T follicular helper cell (primary cell): ENCODE results near the gene UBA52.
"Not testable (repeated sequence)": the region's sequence is repeated elsewhere in the genome, so short reads cannot be mapped to it uniquely, and the experiment has no call there.

Experiments used
- DNase-seq: peaks from one replicate; pipeline ENCODE4 v3.0.0-alpha.2; 2020; ENCODE audit warnings: low read depth
- total RNA-seq, 2 experiments: gene quantifications; one replicate each; lab custom pipeline; 2026; lab: John Stamatoyannopoulos, UW

The UBA52 gene
- 629 to 690 reads per million in 2 experiments for total RNA-seq

DNA sequence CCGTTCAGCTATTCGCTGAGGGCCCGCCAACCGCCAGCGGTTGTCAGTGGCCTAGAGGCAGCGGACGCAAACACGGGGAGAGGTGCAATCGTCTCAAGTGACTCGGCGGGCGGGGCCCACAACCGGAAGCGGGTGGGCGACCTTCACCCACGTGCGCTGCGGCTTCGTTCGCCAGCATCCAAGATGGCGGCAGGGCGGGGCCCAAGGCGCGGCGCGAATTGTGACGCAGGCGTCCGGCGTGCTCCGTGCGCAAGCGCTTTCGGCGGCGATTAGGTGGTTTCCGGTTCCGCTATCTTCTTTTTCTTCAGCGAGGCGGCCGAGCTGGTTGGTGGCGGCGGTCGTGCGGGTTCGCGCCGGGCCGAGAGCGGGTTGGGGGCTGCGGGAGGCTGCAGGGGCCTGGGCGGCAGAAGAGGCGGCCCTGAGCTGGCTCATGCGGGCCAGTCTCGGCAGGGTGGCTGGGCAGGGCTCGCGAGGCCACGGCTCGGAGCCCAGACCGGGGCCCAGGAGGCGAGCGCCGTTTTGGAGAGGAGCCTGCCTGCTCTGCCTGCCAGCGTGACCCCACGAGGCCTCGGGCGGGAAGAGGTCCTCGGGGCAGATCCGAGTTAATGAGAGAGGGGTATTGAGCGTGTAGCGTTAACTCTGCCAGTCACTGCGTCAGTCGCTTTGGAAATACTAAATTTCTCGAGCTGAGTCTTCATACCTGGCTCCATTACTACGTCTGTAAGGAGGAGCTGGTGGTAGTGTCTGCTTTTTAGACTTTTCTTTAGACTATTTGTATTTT lies at the start of gene UBA52:
Gene UBA52, plus strand, starts transcription at position 294 of the 781 bp plus-strand sequence. CDS start 1,444 bp downstream, outside the sequence.
- peak; percentile 98 for DNase-seq

DNA sequence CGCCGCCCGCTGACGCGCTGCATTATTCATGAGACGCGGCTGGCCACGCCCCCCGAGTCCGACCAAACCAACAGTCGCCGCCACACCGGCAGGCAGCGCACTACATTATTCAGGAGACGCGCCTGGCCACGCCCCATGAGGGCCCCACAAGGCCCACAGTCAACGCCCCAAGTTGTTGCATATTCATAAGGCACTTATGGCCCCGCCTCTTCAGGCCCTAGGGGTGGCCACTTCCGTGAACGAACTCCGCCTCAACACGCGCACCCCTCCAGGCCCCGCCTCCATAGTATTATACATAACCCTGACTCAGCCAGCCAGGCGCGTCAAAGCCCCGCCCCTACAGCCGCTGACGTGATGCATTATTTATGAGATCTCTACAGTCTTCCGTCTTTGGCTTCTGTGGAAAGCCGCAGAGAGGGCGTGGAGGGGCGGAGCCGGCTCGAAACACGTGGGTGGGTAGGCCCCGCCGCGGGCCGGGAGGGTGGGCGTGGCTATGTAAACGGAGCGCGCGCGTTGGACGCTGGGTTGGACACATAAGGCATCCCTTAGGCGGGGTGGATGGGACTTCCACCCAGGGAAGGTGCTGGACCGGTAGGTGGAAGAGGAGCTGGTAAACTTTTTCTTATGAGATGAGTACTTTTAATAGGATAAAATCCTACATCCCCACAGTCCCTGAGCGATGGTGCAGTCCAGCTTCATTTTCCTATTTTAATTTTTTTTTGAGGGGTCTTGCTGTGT lies 49.4 kb upstream of the UBA52 start:
- DNase-seq, result peak; percentile 100

DNA sequence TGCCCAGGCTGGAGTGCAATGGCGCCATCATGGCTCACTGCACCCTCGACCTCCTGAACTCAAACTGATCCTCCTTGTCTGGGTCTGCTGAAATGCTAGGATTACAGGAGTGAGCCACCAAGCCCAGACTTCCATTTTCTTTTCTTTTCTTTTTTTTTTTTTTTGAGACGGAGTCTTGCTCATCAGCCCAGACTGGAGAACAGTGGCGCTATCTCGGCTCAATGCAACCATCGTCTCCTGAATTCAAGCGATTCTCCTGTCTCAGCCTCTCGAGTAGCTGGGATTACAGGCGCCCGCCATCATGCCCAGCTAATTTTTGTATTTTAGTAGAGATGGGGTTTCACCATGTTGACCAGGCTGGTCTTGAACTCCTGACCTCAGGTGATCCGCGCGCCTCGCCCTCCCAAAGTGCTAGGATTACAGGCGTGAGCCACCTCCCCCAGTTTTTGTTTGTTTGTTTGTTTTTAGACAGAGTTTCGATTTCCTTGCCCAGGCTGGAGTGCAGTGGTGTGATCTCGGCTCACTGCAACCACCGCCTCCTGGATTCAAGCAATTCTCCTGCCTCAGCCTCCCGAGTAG lies 48.7 kb upstream of the UBA52 start:
- DNase-seq, result not testable (repeated sequence)

- no peak for DNase-seq
Observed at GRCh38 chr19:18523841-18524240, 47.8 kb upstream of the UBA52 start.

DNA sequence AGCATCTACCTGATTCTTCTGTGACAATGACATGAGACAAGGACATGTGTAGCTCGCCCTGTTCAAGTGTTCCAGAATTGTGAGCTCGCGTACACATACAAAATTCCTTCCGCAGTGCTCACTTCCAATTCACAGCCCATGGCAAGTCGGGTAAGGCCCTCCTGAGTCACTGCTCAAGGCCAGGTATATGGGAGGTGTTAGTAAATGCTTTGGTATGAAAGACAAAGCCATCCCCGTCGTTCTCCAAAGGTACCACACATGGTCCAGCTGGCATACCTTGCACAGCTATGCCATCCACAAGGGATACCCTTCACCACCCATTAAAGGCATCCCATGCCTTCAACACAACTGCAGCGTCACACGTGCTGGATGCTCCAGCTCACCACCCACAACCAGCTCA lies 45.3 kb upstream of the UBA52 start:
- DNase-seq, result no peak

GRCh38 chr19:18529782-18530181 lies 41.9 kb upstream of the UBA52 start:
- DNase-seq, result no peak

DNA sequence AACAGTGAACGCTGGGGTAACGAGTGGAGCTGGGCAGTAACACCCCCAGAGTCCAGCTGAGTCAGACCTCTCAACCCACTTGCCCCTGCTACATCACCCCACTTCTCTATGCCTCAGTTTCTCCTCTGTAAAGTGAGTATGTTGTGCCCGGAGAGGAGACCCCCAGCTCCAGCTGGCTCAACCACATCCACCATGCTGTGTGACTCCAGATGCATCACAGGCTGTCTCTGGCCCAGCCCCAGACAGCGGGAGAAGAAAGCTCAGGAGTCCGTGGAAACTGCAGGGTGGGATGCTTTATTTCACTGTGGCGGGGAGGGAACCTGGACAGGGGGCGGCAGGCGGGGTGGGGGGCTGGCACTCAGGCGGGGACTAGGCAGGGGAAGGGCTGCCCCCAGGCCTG lies 40.2 kb upstream of the UBA52 start:
- DNase-seq, result no peak

- no peak for DNase-seq
Observed at GRCh38 chr19:18532168-18532890, 39.3 kb upstream of the UBA52 start.

GRCh38 chr19:18533058-18533457 lies 38.6 kb upstream of the UBA52 start:
- DNase-seq, result no peak

DNA sequence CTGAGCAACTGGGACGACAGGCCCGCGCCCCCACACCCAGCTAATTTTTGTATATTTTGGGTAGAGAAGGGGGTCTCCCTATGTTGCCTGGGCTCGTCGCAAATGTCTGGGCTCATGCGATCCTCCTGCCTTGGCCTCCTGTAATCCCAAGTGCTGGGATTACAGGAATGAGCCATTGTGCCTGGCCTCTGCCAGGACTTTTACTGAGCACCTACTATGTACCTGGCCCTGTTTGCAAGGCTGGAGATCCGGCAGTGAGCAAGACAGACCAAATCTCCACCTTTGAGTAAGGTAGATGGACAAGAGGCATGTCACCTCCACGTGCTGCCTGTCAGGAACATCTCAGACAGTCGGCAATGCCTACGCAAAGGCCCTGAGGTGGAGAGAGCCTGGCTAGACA lies 35.2 kb upstream of the UBA52 start:
- no peak for DNase-seq

DNA sequence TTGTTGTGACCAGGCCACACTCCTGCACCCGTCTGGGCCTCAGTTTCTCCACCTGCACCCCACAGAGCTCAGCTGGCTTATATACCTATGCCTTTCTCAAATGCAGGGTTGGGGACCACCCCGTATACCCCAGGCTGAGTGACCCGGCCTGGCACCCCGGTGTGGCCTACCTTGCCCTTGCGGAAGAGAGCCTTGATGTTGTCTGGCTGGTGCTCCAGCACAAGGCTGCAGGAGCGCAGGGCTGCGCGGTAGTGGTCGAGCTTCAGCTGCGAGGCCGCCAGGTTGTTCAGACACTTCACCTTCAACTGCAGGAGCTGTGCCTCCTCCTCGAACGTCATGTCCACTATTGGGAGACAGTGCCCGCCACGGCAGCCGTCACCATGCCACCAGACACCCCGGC lies 34.2 kb upstream of the UBA52 start:
- DNase-seq, result no peak

DNA sequence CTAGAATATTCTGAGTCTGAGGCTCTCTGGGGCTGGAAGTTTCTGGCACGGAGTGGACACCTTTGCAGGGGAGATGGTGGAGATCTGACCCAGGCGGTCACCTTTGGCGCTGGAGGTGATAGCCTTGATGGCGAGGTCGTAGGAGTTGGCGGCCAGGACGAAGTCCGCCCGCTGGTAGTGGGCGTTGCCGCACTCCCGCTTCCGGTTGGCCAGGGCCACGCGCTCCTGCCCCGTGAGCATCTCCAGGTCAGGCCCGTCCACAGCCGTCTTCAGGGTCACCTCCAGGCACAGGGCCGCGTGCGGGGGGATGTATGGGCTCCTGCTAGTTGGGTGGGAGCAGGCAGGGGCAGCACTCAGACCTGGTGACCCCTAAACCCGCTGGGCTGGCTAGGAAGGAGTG lies 33.5 kb upstream of the UBA52 start:
- no peak for DNase-seq

DNA sequence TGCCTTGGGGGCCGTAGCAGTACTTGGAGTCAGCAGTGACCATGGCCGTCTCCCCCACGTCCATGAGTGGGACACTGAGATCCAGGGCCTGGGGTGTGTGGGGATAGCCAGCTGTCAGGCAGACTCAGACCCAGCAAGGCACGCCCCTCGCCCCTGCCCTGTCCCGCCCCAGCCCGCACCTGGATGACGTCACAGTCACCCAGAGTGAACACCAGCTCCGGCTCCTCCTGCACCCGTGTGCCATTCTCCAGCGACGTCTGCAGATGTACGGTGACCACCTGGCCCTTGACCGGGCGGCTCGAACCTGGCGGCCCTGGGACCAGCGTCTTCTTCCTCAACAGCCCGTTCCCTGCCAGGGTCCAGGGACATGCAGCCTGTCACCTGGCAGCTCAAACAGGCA lies 32.3 kb upstream of the UBA52 start:
- no peak for DNase-seq

GRCh38 chr19:18540200-18540599 lies 31.5 kb upstream of the UBA52 start:
- not testable (repeated sequence) for DNase-seq

DNA sequence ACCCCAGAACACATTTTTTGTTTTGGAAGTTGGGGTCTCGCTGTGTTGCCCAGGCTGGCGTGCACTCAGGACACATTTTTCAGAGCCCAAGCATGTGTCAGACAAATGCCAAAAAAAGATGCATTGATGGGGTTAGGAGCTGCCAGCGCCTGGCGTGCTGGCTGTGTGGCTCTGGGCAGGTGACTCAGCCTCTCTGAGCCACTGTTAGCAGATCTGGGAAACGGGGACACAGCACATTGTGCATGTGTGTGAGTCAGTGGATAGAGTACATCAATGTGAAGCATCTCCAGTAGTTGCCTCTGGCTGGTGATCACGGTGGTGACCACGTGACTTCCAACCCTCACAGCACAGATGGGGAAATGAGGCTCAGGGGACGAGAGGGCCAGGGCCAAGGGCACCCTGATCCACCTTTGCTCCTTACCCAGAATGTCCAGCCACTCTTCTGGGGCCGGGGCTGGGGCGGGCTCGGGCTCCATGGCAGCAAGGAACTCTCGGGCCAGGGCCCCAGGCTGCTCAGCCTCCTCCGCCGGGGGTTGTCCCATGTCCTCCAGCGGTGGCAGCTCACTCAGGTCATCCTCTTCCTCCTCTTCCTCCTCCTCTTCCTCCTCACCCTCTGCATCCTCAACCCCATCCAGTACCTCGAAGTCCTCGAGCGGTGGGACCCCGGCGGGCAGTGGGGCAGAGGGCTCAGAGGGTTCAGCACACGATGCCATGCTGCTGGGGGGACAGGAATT lies 30.2 kb upstream of the UBA52 start:
- DNase-seq, result no peak

- DNase-seq, result no peak
Observed at GRCh38 chr19:18541992-18542940, 29.4 kb upstream of the UBA52 start.

- peak; percentile 90 for DNase-seq
Observed at GRCh38 chr19:18542941-18543813, 28.5 kb upstream of the UBA52 start, which contains the start of gene FKBP8. FKBP8 (minus strand) TSS chr19:18543573; CDS start chr19:18541970, 1,603 bp downstream.

DNA sequence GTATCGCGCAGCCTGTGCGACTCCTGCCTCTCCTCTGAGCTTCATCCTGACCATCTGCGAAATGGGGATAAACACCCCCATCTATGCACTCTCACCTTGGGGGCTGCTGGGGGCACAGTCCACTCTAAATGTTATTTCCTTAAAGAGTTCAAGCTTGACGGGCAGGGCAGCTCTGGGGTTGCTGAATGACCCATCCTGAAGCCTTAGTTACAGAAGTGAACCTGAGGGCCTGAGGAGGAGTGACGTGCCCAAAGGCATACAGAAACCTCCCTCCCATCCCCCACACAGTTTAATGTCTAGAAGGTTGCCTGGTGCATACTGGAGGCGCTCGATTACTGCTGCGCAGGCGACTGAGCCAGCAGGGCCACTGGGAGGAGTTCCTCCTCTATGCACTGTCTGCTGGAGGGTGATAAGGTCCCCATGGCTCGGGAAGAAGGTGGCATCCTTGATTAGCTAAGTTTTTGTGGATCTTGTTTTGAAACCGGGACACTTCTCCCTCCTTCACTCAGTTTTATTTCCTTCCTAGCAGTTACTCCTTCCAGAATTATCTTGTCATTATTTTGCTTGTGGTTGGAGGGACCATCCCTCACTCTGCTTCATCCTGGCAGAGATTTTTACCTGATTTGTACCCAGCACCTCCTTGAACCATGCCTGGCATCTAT lies 27.7 kb upstream of the UBA52 start:
- peak; percentile 71 for DNase-seq

GRCh38 chr19:18551631-18552030 lies 20.0 kb upstream of the UBA52 start:
- no peak for DNase-seq
